ENCODE measurements around the gene PRMT3.
"Not testable (repeated sequence)": the region's sequence is repeated elsewhere in the genome, so short reads cannot be mapped to it uniquely, and the experiment has no call there.

The PRMT3 gene

GRCh38 chr11:20474176-20474881 lies 86.8 kb downstream of the PRMT3 start:
- no peak overlapping the region for H3K4me2 ChIP-seq
- no peak for TF ChIP-seq Cebpa-rat (IDR thresholded peaks at IDR 0.05)
- H3K4me1 ChIP-seq: no peaks in the 10 kb centered on the region
- peaks cover 59% of the 10 kb centered on the region for H3K36me3 ChIP-seq
- peaks cover 7% of the 10 kb centered on the region for H3K9me3 ChIP-seq
- no peaks in the 10 kb centered on the region for H3K27me3 ChIP-seq
- H3K4me3 ChIP-seq: no peak overlapping the region
- H4K20me1 ChIP-seq: no peaks in the 10 kb centered on the region
- H3K27ac ChIP-seq: no peak overlapping the region
- no peak overlapping the region for H3K9ac ChIP-seq

- H3K9me3 ChIP-seq: peaks cover 7% of the 10 kb centered on the region
- no peaks in the 10 kb centered on the region for H3K4me1 ChIP-seq
- peaks cover 64% of the 10 kb centered on the region for H3K36me3 ChIP-seq
- H4K20me1 ChIP-seq: no peaks in the 10 kb centered on the region
- TF ChIP-seq Cebpa-rat (IDR thresholded peaks at IDR 0.05): no peak
- H3K4me2 ChIP-seq: no peak overlapping the region
- no peak overlapping the region for H3K27ac ChIP-seq
- no peaks in the 10 kb centered on the region for H3K27me3 ChIP-seq
- no peak overlapping the region for H3K9ac ChIP-seq
- H3K4me3 ChIP-seq: no peak overlapping the region
Observed at GRCh38 chr11:20474882-20475517, 87.5 kb downstream of the PRMT3 start.

GRCh38 chr11:20477418-20478090 lies 90.0 kb downstream of the PRMT3 start:
- Histone ChIP-seq H3K9ac (no peak overlapping the region), H4K20me1 (no peaks in the 10 kb centered on the region), H3K27ac (no peak overlapping the region), H3K36me3 (peaks cover 58% of the 10 kb centered on the region), H3K4me3 (no peak overlapping the region), H3K4me1 (no peaks in the 10 kb centered on the region), H3K9me3 (no peaks in the 10 kb centered on the region), H3K27me3 (no peaks in the 10 kb centered on the region), H3K4me2 (no peak overlapping the region)
- no peak for TF ChIP-seq Cebpa-rat (IDR thresholded peaks at IDR 0.05)

- H4K20me1 ChIP-seq: no peaks in the 10 kb centered on the region
- peaks cover 60% of the 10 kb centered on the region for H3K36me3 ChIP-seq
- H3K4me3 ChIP-seq: no peak overlapping the region
- no peak overlapping the region for H3K27ac ChIP-seq
- TF ChIP-seq Cebpa-rat (IDR thresholded peaks at IDR 0.05): no peak
- H3K9me3 ChIP-seq: peaks cover 14% of the 10 kb centered on the region
- no peaks in the 10 kb centered on the region for H3K4me1 ChIP-seq
- no peak overlapping the region for H3K9ac ChIP-seq
- no peak overlapping the region for H3K4me2 ChIP-seq
- no peaks in the 10 kb centered on the region for H3K27me3 ChIP-seq
Observed at GRCh38 chr11:20479513-20479912, 92.0 kb downstream of the PRMT3 start.

- Histone ChIP-seq H3K4me3 (no peak overlapping the region), H4K20me1 (no peaks in the 10 kb centered on the region), H3K27me3 (no peaks in the 10 kb centered on the region), H3K9ac (no peak overlapping the region), H3K36me3 (peaks cover 42% of the 10 kb centered on the region), H3K9me3 (peaks cover 18% of the 10 kb centered on the region), H3K27ac (no peak overlapping the region), H3K4me2 (no peak overlapping the region), H3K4me1 (no peaks in the 10 kb centered on the region)
- TF ChIP-seq Cebpa-rat (IDR thresholded peaks at IDR 0.05): no peak
Observed at GRCh38 chr11:20483931-20484330, 96.4 kb downstream of the PRMT3 start.

GRCh38 chr11:20484416-20484815 lies 96.9 kb downstream of the PRMT3 start:
- H4K20me1 ChIP-seq, H3K4me1 ChIP-seq, H3K27ac ChIP-seq, H3K27me3 ChIP-seq, H3K4me2 ChIP-seq, H3K4me3 ChIP-seq, H3K9ac ChIP-seq: not testable (repeated sequence)
- Histone ChIP-seq H3K9me3 (peaks cover 18% of the 10 kb centered on the region), H3K36me3 (peaks cover 42% of the 10 kb centered on the region)

- no peak for TF ChIP-seq Cebpa-rat (IDR thresholded peaks at IDR 0.05)
- Histone ChIP-seq H3K4me2 (no peak overlapping the region), H3K27me3 (no peaks in the 10 kb centered on the region), H3K4me1 (no peaks in the 10 kb centered on the region), H4K20me1 (no peaks in the 10 kb centered on the region), H3K27ac (no peak overlapping the region), H3K36me3 (peaks cover 33% of the 10 kb centered on the region), H3K9me3 (peaks cover 16% of the 10 kb centered on the region), H3K4me3 (no peak overlapping the region), H3K9ac (no peak overlapping the region)
Observed at GRCh38 chr11:20488352-20488751, 100.8 kb downstream of the PRMT3 start.

GRCh38 chr11:20489948-20490347 lies 102.4 kb downstream of the PRMT3 start:
- Histone ChIP-seq H3K4me2 (no peak overlapping the region), H3K27me3 (no peaks in the 10 kb centered on the region), H3K4me1 (no peaks in the 10 kb centered on the region), H3K27ac (no peak overlapping the region), H3K4me3 (no peak overlapping the region), H4K20me1 (no peaks in the 10 kb centered on the region), H3K9ac (no peak overlapping the region), H3K9me3 (0 out of 2 replicates have a peak, but pooled peaks cover under 1% of the 10 kb centered on the region), H3K36me3 (peaks cover 27% of the 10 kb centered on the region)
- TF ChIP-seq Cebpa-rat (IDR thresholded peaks at IDR 0.05): no peak

GRCh38 chr11:20493340-20493739 lies 105.8 kb downstream of the PRMT3 start:
- Histone ChIP-seq H4K20me1 (no peaks in the 10 kb centered on the region), H3K4me2 (no peak overlapping the region), H3K4me1 (no peaks in the 10 kb centered on the region), H3K4me3 (no peak overlapping the region), H3K27me3 (no peaks in the 10 kb centered on the region), H3K36me3 (peaks cover 48% of the 10 kb centered on the region), H3K27ac (no peak overlapping the region), H3K9ac (no peak overlapping the region), H3K9me3 (no peaks in the 10 kb centered on the region)
- TF ChIP-seq Cebpa-rat (IDR thresholded peaks at IDR 0.05): no peak

- H3K9me3 ChIP-seq: no peaks in the 10 kb centered on the region
- no peaks in the 10 kb centered on the region for H3K4me1 ChIP-seq
- no peak overlapping the region for H3K4me2 ChIP-seq
- no peak overlapping the region for H3K4me3 ChIP-seq
- no peaks in the 10 kb centered on the region for H4K20me1 ChIP-seq
- H3K27ac ChIP-seq: no peak overlapping the region
- H3K9ac ChIP-seq: no peak overlapping the region
- H3K27me3 ChIP-seq: no peaks in the 10 kb centered on the region
- H3K36me3 ChIP-seq: peaks cover 51% of the 10 kb centered on the region
- no peak for TF ChIP-seq Cebpa-rat (IDR thresholded peaks at IDR 0.05)
Observed at GRCh38 chr11:20497124-20497792, 109.7 kb downstream of the PRMT3 start.

All from BLaER1 (cell line).